BJ (cell line): Measurements from ENCODE around the gene KICS2. TPM values are rescaled to one million over a fixed set of nuclear protein-coding genes. Genes with fewer than 3 reads are reported as not detected.
"Not testable (repeated sequence)": the region's sequence is repeated elsewhere in the genome, so short reads cannot be mapped to it uniquely, and the experiment has no call there.

ENCODE experiments used
- CTCF ChIA-PET: fragments of 350-600 bp; formaldehyde crosslinking; extraction: SDS; loops from one replicate; lab custom pipeline; 2021; ENCODE audit warnings: antibody characterized with exemption, inconsistent platforms; lab: Yijun Ruan, JAX
- POLR2A ChIA-PET: fragments of 300-600 bp; sonication (Branson Sonifier 250); formaldehyde crosslinking; extraction: SDS; loops from one replicate; lab custom pipeline; 2021; ENCODE audit warnings: antibody characterized with exemption; lab: Charles Lee
- DNase-seq: peaks from one replicate; pipeline ENCODE4 v3.0.0-alpha.2; 2011; ENCODE audit warnings: low read depth
- H3K27me3 ChIP-seq: 2 replicates; pipeline ENCODE4 v1.6.0; 2011; ENCODE audit warnings: low read length; ENCODE audit not compliant: control insufficient read depth, insufficient read depth
- H3K36me3 ChIP-seq: 2 replicates; pipeline ENCODE4 v1.5.1; 2011; ENCODE audit warnings: low read length; ENCODE audit not compliant: control insufficient read depth, insufficient read depth
- H3K4me3 ChIP-seq: 2 replicates; pipeline ENCODE4 v1.5.1; 2011; ENCODE audit warnings: low read depth, mild to moderate bottlenecking, control low read depth, low read length
- CTCF ChIP-seq: IDR thresholded peaks from 2 replicates; pipeline ENCODE4 v1.5.1; 2011; ENCODE audit warnings: low read depth, mild to moderate bottlenecking, control low read depth, inconsistent platforms, low read length, moderate library complexity; ENCODE audit not compliant: insufficient read depth
- polyA plus RNA-seq: library from polyadenylated mRNA; depleted of rRNA; stranded (reverse); fragments of >200 nt; gene quantifications from 2 replicates; pipeline ENCODE4 v1.2.3, GENCODE V29; 2011

KICS2 gene
- polyA plus RNA-seq, 1 experiment = 3.3 TPM

- TF ChIP-seq CTCF = no peak
- CTCF ChIA-PET = interaction anchor here (2.8 kb wide), 1 partner anchor 376 kb away, joined by 10 read pairs; the partner anchor contains the start of gene SRGAP1
- H3K36me3 ChIP-seq = no peaks in the 10 kb centered on the region
- DNase-seq = no peak
- POLR2A ChIA-PET = no interaction called here
- H3K4me3 ChIP-seq = no peak overlapping the region
- H3K27me3 ChIP-seq = no peaks in the 10 kb centered on the region
Observed at GRCh38 chr12:64220046-64220445, 2.0 kb downstream of the KICS2 start.

DNA sequence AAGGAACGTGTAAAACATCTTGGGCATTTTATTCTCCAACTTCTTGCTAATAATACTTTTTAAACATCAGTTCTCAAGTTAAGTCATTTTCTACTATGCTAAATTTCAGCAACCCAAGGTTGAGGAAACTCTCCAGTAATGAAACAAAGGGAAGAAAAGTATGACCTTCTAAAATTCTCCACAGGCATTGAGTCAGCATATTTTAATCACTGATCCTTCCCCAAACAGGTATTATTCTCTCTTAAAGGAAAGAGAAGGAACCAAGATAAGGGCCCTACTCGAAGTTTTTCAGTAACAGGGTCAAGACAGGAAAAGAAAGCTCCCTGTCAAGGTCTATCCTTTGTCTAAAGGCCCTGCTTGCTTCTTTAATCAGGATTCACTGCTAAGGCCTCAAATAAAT, 3.0 kb downstream of the KICS2 start:
- H3K4me3 ChIP-seq = no peak overlapping the region
- no peaks in the 10 kb centered on the region for H3K27me3 ChIP-seq
- TF ChIP-seq CTCF = no peak
- no peaks in the 10 kb centered on the region for H3K36me3 ChIP-seq
- no peak for DNase-seq
- POLR2A ChIA-PET = no interaction called here
- CTCF ChIA-PET = interaction anchor here (2.8 kb wide), 1 partner anchor 375 kb away, joined by 10 read pairs; the partner anchor contains the start of gene SRGAP1

GRCh38 chr12:64218597-64218996, 3.5 kb downstream of the KICS2 start:
- Histone ChIP-seq H3K27me3 (no peaks in the 10 kb centered on the region), H3K36me3 (no peaks in the 10 kb centered on the region), H3K4me3 (no peak overlapping the region)
- no peak for DNase-seq
- TF ChIP-seq CTCF = no peak
- ChIA-PET POLR2A (no interaction called here), CTCF (interaction anchor here (0.9 to 2.8 kb wide), 3 partner anchors 24 to 374 kb away, joined by 3 to 10 read pairs (median 4); partner anchors contain the start of gene SRGAP1)

DNA sequence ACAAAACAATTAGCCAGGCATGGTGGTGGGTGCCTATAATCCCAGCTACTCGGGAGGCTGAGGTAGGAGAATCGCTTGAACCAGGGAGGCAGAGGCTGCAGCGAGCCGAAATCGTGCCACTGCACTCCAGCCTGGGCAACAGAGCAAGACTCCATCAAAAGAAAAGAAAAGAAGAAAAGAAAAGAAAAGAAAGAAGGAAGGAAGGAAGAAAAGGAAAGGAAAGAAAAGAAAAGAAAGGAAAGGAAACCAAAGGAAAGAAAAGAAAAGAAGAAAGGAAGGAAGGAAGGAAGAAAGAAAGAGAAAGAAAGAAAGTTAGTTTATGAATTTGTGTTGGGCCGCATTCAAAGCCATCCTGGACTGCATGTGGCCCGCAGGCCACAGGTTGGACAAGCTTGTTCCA, 4.5 kb downstream of the KICS2 start:
- CTCF ChIA-PET = interaction anchor here (2.8 kb wide), 1 partner anchor 374 kb away, joined by 10 read pairs; the partner anchor contains the start of gene SRGAP1
- H3K4me3 ChIP-seq, H3K27me3 ChIP-seq, DNase-seq, POLR2A ChIA-PET, H3K36me3 ChIP-seq: not testable (repeated sequence)

GRCh38 chr12:64216239-64216638, 5.9 kb downstream of the KICS2 start:
- ChIA-PET POLR2A (no interaction called here), CTCF (interaction anchor here (0.8 to 1.0 kb wide), 2 partner anchors 32 to 372 kb away, joined by 3 to 5 read pairs; partner anchors contain the start of gene SRGAP1)
- no peak for DNase-seq
- no peak overlapping the region for H3K4me3 ChIP-seq
- no peak for TF ChIP-seq CTCF
- H3K36me3 ChIP-seq = no peaks in the 10 kb centered on the region
- H3K27me3 ChIP-seq = no peaks in the 10 kb centered on the region
